GM21576 (cell line): ENCODE measurements around the gene RBM44.
"Not testable (repeated sequence)": the region's sequence is repeated elsewhere in the genome, so short reads cannot be mapped to it uniquely, and the experiment has no call there.

Experiments
- ATAC-seq: cut with Tn5 transposase; IDR thresholded peaks from one replicate; pipeline ENCODE4 v1.9.1; 2021; ENCODE audit warnings: mild to moderate bottlenecking, moderate library complexity; ENCODE audit not compliant: unreplicated experiment

Gene RBM44

GRCh38 chr2:237854295-237854694, 55.7 kb downstream of the RBM44 start:
- ATAC-seq = no peak

- ATAC-seq = no peak
Measured at GRCh38 chr2:237857791-237858190, 59.2 kb downstream of the RBM44 start.

GRCh38 chr2:237858294-237859081, 59.9 kb downstream of the RBM44 start:
- no peak for ATAC-seq

GRCh38 chr2:237859082-237859433, 60.5 kb downstream of the RBM44 start:
- ATAC-seq = no peak

- no peak for ATAC-seq
Measured at GRCh38 chr2:237859533-237860272, 61.1 kb downstream of the RBM44 start, which contains the start of gene RAMP1. Gene RAMP1 (plus strand): TSS chr2:237859623. CDS start chr2:237859676, 53 bp downstream.

GRCh38 chr2:237860273-237860935, 61.8 kb downstream of the RBM44 start:
- no peak for ATAC-seq

- no peak for ATAC-seq
Measured at GRCh38 chr2:237861875-237862527, 63.4 kb downstream of the RBM44 start.

GRCh38 chr2:237862528-237862895, 63.9 kb downstream of the RBM44 start:
- no peak for ATAC-seq

- ATAC-seq = no peak
Measured at GRCh38 chr2:237863102-237863511, 64.5 kb downstream of the RBM44 start.

GRCh38 chr2:237863689-237864443, 65.3 kb downstream of the RBM44 start:
- ATAC-seq = no peak

GRCh38 chr2:237864444-237864931, 65.9 kb downstream of the RBM44 start:
- ATAC-seq = no peak

GRCh38 chr2:237864940-237865622, 66.5 kb downstream of the RBM44 start:
- ATAC-seq = no peak

- no peak for ATAC-seq
Measured at GRCh38 chr2:237865623-237866041, 67.1 kb downstream of the RBM44 start.

- no peak for ATAC-seq
Measured at GRCh38 chr2:237866101-237866621, 67.6 kb downstream of the RBM44 start.

- no peak for ATAC-seq
Measured at GRCh38 chr2:237867465-237867864, 68.9 kb downstream of the RBM44 start.

- ATAC-seq = not testable (repeated sequence)
Measured at GRCh38 chr2:237868074-237868473, 69.5 kb downstream of the RBM44 start.

- ATAC-seq = no peak
Measured at GRCh38 chr2:237868631-237869342, 70.2 kb downstream of the RBM44 start.

GRCh38 chr2:237869343-237870102, 70.9 kb downstream of the RBM44 start:
- ATAC-seq = no peak
